ENCODE data around the gene SLC5A6. TPM values are rescaled to one million over a fixed set of nuclear protein-coding genes. Genes with fewer than 3 reads are reported as not detected.

The SLC5A6 gene
- total RNA-seq, 4 donors from 2014 or later, result 22.8 to 58.3 (median 41.0) TPM

DNA sequence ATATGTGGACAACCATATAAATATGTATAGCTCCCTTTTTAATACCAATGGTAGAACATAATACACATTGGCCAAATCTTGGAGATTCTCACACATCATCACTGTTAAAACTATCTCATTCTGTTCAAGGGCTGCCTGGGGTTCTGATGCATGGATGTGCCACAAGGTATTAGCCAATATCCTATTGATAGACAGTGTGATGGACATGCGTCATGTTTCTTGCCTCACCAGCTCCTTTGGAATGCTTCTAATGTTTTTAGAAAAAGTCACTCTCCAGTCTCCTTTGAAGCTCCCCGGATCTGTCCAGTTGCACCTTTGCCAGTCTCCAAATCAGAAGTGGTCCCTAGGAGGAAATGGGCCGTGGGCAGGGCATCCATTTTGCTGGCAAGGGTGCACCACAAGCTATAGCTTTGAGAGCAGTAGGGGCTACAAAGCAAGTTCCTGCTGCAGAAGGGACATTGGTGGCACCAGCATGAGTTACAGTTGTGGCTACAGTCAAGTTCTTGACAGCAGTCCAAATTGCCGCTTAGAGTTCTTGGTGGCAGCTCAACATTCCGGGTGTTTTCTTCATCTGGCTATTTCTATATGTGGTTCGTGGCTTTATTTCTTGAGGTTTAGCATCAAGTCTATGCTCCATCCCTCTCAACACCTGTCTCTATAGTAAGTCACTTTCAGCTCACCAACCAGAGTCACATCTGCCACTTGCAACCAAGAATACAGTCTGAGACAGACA, 25.3 kb downstream of the SLC5A6 start:
- peaks cover 0 to 4% (median 0%) of the 10 kb centered on the region in 4 donors for H3K4me1 ChIP-seq
- 65 to 92% methylated on average over 2 to 6 of the region's 6 CpGs for WGBS, 2 donors (ENCODE audit: low coverage in 1 of 2)
- peak overlapping the region; percentile 28 to 71 (median 58) for H3K27ac ChIP-seq
- TF ChIP-seq EP300 (IDR thresholded peaks at IDR 0.05; ENCODE audit: low read depth), result no peak
- H3K9me3 ChIP-seq, result no peaks in the 10 kb centered on the region
- no peaks in the 10 kb centered on the region for H3K27me3 ChIP-seq
- intact Hi-C loops (cut with DNase I; ENCODE audit: low total_unique reads) (no loop called here), in situ Hi-C loops (cut with MboI; ENCODE audit: low pct_ligation_motif_present in 1 of 4, low pct_unique_long_range_greater_than_20kb in 1 of 4, low sequenced_read_pairs in 3 of 4) (no loop called here)
- no peak for DNase-seq
- H3K36me3 ChIP-seq, result no peaks in the 10 kb centered on the region
- H3K4me3 ChIP-seq, result no peak overlapping the region

DNA sequence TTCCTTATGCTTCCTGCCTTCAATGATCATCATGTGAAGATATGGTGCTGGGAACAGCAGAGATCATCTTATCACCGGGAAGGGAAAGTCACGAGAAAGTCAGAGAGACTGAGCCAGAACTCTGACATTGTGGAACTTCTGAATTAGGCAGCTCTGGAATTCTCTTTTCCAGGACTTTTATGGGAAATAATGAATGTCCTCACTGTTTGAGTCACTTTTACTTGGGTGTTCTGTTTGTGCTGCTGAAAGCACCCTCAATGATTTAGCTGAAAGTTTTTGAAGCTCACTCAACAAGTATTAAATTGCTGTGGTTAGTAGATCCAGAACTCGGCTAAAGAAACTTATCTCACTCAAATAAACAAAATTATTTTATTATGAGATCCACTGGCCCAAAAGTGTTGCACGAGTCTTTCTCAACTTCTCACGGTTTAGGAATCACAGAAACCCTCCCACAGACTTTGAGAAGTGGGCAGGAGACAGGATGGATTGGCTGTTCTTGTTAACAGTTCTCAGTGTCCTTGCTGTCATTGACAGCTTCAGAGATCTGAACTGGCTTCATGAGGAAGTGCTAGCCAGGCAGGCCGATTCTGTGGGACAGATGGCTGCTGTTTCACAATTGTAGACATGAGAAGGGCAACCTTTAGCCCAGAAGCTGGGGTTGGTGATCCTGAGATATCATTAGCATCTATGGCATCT, 26.6 kb downstream of the SLC5A6 start:
- H3K27ac ChIP-seq, result peak overlapping the region; percentile 60 to 71 (median 70)
- DNase-seq, result peak; percentile 51
- no peaks in the 10 kb centered on the region for H3K36me3 ChIP-seq
- 24 to 32% methylated on average over 3 to 6 of the region's 6 CpGs for WGBS, 2 donors (ENCODE audit: low coverage in 1 of 2)
- intact Hi-C loops (cut with DNase I; ENCODE audit: low total_unique reads) (no loop called here), in situ Hi-C loops (cut with MboI; ENCODE audit: low pct_ligation_motif_present in 1 of 4, low pct_unique_long_range_greater_than_20kb in 1 of 4, low sequenced_read_pairs in 3 of 4) (no loop called here)
- H3K4me1 ChIP-seq, result peaks cover 0 to 4% (median 0%) of the 10 kb centered on the region in 4 donors
- no peak overlapping the region for H3K4me3 ChIP-seq
- H3K27me3 ChIP-seq, result no peaks in the 10 kb centered on the region
- TF ChIP-seq POLR2AphosphoS5 (IDR thresholded peaks at IDR 0.05), result peak in 2 of 3 donors; percentile 18 to 31
- TF ChIP-seq POLR2A (IDR thresholded peaks at IDR 0.05), result no peak
- no peaks in the 10 kb centered on the region for H3K9me3 ChIP-seq

GRCh38 chr2:27184115-27184514, 28.0 kb downstream of the SLC5A6 start:
- Histone ChIP-seq H3K4me3 (no peak overlapping the region), H3K27ac (peak overlapping the region; percentile 60 to 71 (median 70)), H3K4me1 (peaks cover 0 to 4% (median 0%) of the 10 kb centered on the region in 4 donors), H3K9me3 (no peaks in the 10 kb centered on the region), H3K27me3 (peaks cover 10% of the 10 kb centered on the region), H3K36me3 (no peaks in the 10 kb centered on the region)
- in situ Hi-C loops (cut with MboI; ENCODE audit: low pct_ligation_motif_present in 1 of 4, low pct_unique_long_range_greater_than_20kb in 1 of 4, low sequenced_read_pairs in 3 of 4), result no loop called here
- WGBS, 2 donors (ENCODE audit: low coverage in 1 of 2), result 69 to 80% methylated on average over 2 to 4 of the region's 4 CpGs
- no peak for DNase-seq
- intact Hi-C loops (cut with DNase I; ENCODE audit: low total_unique reads), result no loop called here
- TF ChIP-seq EP300 (IDR thresholded peaks at IDR 0.05; ENCODE audit: low read depth) (no peak), POLR2A (IDR thresholded peaks at IDR 0.05) (no peak), POLR2AphosphoS5 (IDR thresholded peaks at IDR 0.05) (no peak)
- TF ChIP-seq, protein P1, sequence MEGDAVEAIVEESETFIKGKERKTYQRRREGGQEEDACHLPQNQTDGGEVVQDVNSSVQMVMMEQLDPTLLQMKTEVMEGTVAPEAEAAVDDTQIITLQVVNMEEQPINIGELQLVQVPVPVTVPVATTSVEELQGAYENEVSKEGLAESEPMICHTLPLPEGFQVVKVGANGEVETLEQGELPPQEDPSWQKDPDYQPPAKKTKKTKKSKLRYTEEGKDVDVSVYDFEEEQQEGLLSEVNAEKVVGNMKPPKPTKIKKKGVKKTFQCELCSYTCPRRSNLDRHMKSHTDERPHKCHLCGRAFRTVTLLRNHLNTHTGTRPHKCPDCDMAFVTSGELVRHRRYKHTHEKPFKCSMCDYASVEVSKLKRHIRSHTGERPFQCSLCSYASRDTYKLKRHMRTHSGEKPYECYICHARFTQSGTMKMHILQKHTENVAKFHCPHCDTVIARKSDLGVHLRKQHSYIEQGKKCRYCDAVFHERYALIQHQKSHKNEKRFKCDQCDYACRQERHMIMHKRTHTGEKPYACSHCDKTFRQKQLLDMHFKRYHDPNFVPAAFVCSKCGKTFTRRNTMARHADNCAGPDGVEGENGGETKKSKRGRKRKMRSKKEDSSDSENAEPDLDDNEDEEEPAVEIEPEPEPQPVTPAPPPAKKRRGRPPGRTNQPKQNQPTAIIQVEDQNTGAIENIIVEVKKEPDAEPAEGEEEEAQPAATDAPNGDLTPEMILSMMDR (IDR thresholded peaks at IDR 0.05), result no peak

DNA sequence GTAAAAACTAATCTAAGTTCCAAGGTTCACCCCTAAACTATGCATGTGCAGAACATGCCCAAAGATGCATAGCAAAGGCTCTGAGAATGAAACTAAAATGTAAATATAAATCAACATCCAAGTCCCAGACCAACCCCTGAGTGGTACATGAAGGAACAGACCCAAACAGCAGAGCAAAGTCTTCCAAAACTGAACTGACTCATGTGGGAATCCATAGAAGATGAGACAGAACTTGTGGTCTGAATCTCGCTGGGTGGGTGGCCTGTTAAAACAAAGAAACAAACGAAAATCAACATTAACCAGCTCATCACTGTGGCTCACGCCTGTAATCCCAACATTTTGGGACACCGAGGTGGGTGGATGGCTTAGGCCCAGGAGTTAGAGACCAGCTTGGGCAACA, 29.7 kb downstream of the SLC5A6 start:
- peaks cover 19% of the 10 kb centered on the region for H3K27me3 ChIP-seq
- H3K27ac ChIP-seq, result peak overlapping the region in 3 of 4 donors; percentile 1 to 49 (median 28)
- TF ChIP-seq POLR2A (IDR thresholded peaks at IDR 0.05), result no peak
- TF ChIP-seq POLR2AphosphoS5 (IDR thresholded peaks at IDR 0.05), result no peak
- no peak for TF ChIP-seq EP300 (IDR thresholded peaks at IDR 0.05; ENCODE audit: low read depth)
- TF ChIP-seq, protein P1 (IDR thresholded peaks at IDR 0.05), result no peak
- WGBS, 2 donors (ENCODE audit: low coverage in 1 of 2), result 60 to 92% methylated on average over 2 to 4 of the region's 4 CpGs
- H3K36me3 ChIP-seq, result no peaks in the 10 kb centered on the region
- H3K9me3 ChIP-seq, result no peaks in the 10 kb centered on the region
- intact Hi-C loops (cut with DNase I; ENCODE audit: low total_unique reads) (no loop called here), in situ Hi-C loops (cut with MboI; ENCODE audit: low pct_ligation_motif_present in 1 of 4, low pct_unique_long_range_greater_than_20kb in 1 of 4, low sequenced_read_pairs in 3 of 4) (no loop called here)
- H3K4me1 ChIP-seq, result peaks cover 0 to 4% (median 0%) of the 10 kb centered on the region in 4 donors
- DNase-seq, result no peak
- H3K4me3 ChIP-seq, result no peak overlapping the region

DNA sequence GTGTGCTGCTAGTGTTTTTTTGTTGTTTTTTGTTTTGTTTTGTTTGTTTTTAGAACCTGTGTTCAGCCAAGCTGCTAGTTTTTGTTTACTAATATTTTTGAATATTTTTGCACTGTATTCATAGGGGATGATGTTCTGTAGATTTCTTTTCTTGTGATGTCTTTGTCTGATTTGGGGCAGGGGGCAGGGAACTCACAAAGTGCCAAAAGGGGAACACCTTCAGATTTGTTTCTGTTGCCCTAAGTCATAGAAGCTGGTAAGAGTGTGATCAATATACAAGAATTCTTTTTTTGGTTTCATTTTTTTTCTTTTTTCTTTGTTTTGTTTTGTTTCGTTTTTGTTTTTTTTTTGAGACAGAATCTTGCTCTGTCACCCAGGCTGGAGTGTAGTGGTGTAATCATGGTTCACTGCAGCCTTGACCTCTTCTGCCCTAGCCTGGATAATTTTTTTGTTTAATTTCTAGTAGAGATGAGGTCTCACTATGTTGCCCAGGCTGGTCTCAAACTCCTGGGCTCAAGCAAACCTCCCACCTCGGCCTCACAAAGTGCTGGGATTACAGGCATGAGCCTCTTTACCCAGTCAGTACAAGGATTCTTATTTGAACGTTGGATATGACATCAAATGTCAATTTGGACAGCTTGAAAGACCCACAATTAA, 32.6 kb downstream of the SLC5A6 start:
- peaks cover 0 to 3% (median 0%) of the 10 kb centered on the region in 4 donors for H3K4me1 ChIP-seq

More for the DNA sequence above, 32.6 kb downstream of the SLC5A6 start:
- TF ChIP-seq POLR2AphosphoS5 (IDR thresholded peaks at IDR 0.05) (no peak), POLR2A (IDR thresholded peaks at IDR 0.05) (no peak), EP300 (IDR thresholded peaks at IDR 0.05; ENCODE audit: low read depth) (no peak)
- TF ChIP-seq, protein P1 (IDR thresholded peaks at IDR 0.05), result no peak
- H3K36me3 ChIP-seq, result no peaks in the 10 kb centered on the region
- intact Hi-C loops (cut with DNase I; ENCODE audit: low total_unique reads), result no loop called here
- WGBS, 2 donors (ENCODE audit: low coverage in 1 of 2), result 46 to 50% methylated on average over 3 of the region's 3 CpGs
- H3K9me3 ChIP-seq, result no peaks in the 10 kb centered on the region
- in situ Hi-C loops (cut with MboI; ENCODE audit: low pct_ligation_motif_present in 1 of 4, low pct_unique_long_range_greater_than_20kb in 1 of 4, low sequenced_read_pairs in 3 of 4), result no loop called here
- peak overlapping the region; percentile 36 to 49 (median 46) for H3K27ac ChIP-seq
- H3K27me3 ChIP-seq, result peaks cover 21% of the 10 kb centered on the region
- no peak for DNase-seq
- no peak overlapping the region for H3K4me3 ChIP-seq

Data from transverse colon (tissue), 4 donors.